B cell (primary cell): ENCODE data around the gene TK2. TPM values are rescaled to one million over a fixed set of nuclear protein-coding genes. Genes with fewer than 3 reads are reported as not detected.

Experiments used
- ATAC-seq: fragments of 200-7000 bp; cut with Tn5 transposase; one replicate; pipeline ENCODE4 v1.10.0; 2021; ENCODE audit warnings: low read depth, mild to moderate bottlenecking, moderate number of reproducible peaks, moderate library complexity
- CTCF ChIA-PET: fragments of 350-600 bp; sonication (Branson Sonifier 250); formaldehyde crosslinking; loops from one replicate; lab custom pipeline; 2021; ENCODE audit warnings: antibody characterized with exemption, inconsistent platforms; lab: Charles Lee
- POLR2A ChIA-PET: fragments of 350-600 bp; sonication (Branson Sonifier 250); formaldehyde crosslinking; loops from one replicate; lab custom pipeline; 2021; ENCODE audit warnings: antibody characterized with exemption; lab: Charles Lee
- DNase-seq: peaks from one replicate; pipeline ENCODE4 v3.0.0; 2013
- H2AFZ ChIP-seq: 2 replicates; pipeline ENCODE4 v1.6.1; 2012; ENCODE audit warnings: mild to moderate bottlenecking, low read depth, low read length; ENCODE audit not compliant: insufficient read depth, poor library complexity, severe bottlenecking
- H3K27ac ChIP-seq, 2 donors: 1 replicate in 1 of 2; 2 replicates in 1 of 2; pipeline ENCODE4 v1.5.1; 2012 to 2013; ENCODE audit warnings: low read length in 2 of 2, mild to moderate bottlenecking in 2 of 2, moderate library complexity in 1 of 2
- H3K27me3 ChIP-seq, 4 experiments: fragments of 200-600 bp in 1 of 4; sonication (generic) in 1 of 4; replicated peaks in 1 of 4; 1 replicate in 2 of 4; 2 replicates in 2 of 4; pipeline versions ENCODE4 v1.6.1 to v1.7.0; 2013 to 2016; ENCODE audit warnings: low read length in 3 of 4, mild to moderate bottlenecking in 2 of 4, mixed read lengths in 1 of 4, moderate library complexity in 1 of 4; ENCODE audit not compliant: insufficient read depth in 4 of 4, control insufficient read depth in 3 of 4; ENCODE audit errors: control extremely low read depth in 1 of 4
- H3K36me3 ChIP-seq, 2 experiments: replicated peaks in 1 of 2; 1 replicate in 1 of 2; 2 replicates in 1 of 2; pipeline versions ENCODE4 v1.6.1 to v1.7.1; 2013; ENCODE audit warnings: low read length in 1 of 2; ENCODE audit not compliant: insufficient read depth in 2 of 2, control insufficient read depth in 1 of 2; ENCODE audit errors: control extremely low read depth in 1 of 2, extremely low read depth in 1 of 2
- H3K4me1 ChIP-seq, 2 donors: fragments of 200-600 bp in 1 of 2; sonication (generic) in 1 of 2; 1 replicate in 1 of 2; 2 replicates in 1 of 2; pipeline versions ENCODE4 v1.5.1 to v1.6.1; 2013 to 2017; ENCODE audit warnings: low read length in 2 of 2; ENCODE audit not compliant: control insufficient read depth in 2 of 2, insufficient read depth in 2 of 2
- H3K4me2 ChIP-seq: replicated peaks from 2 replicates; pipeline ENCODE3; 2012; ENCODE audit warnings: mild to moderate bottlenecking, low read depth, low read length; ENCODE audit not compliant: poor library complexity, severe bottlenecking
- H3K4me3 ChIP-seq, 5 experiments: fragments of 200-600 bp in 1 of 5; sonication (generic) in 1 of 5; 1 replicate in 3 of 5; 2 replicates in 2 of 5; pipeline versions ENCODE4 v1.5.1 to v1.7.0; 2011 to 2016; ENCODE audit warnings: low read length in 4 of 5, mild to moderate bottlenecking in 4 of 5, low read depth in 2 of 5, control low read depth in 1 of 5, moderate library complexity in 1 of 5; ENCODE audit not compliant: insufficient read depth in 1 of 5; ENCODE audit errors: control extremely low read depth in 1 of 5, extremely low read depth in 1 of 5
- H3K79me2 ChIP-seq: fragments of 200-600 bp; sonication (generic); one replicate; pipeline ENCODE4 v1.6.0; 2016; ENCODE audit warnings: low read length; ENCODE audit not compliant: control insufficient read depth, insufficient read depth
- H3K9ac ChIP-seq: fragments of 200-600 bp; sonication (generic); 2 replicates; pipeline ENCODE4 v1.6.1; 2017; ENCODE audit warnings: mild to moderate bottlenecking, low read length, moderate library complexity
- H3K9me3 ChIP-seq, 3 donors: one replicate each; pipeline versions ENCODE4 v1.6.1 to v1.7.1; 2013; ENCODE audit warnings: low read length in 2 of 3; ENCODE audit not compliant: control insufficient read depth in 2 of 3, insufficient read depth in 1 of 3; ENCODE audit errors: control extremely low read depth in 1 of 3
- H4K20me1 ChIP-seq: 2 replicates; pipeline ENCODE4 v1.6.0; 2012; ENCODE audit warnings: mild to moderate bottlenecking, low read length; ENCODE audit not compliant: insufficient read depth, control insufficient read depth, poor library complexity, severe bottlenecking
- H3K27ac Mint-ChIP-seq: one replicate; pipeline ENCODE4 v1.8.0; 2021; ENCODE audit warnings: mixed read lengths
- H3K27me3 Mint-ChIP-seq: one replicate; pipeline ENCODE4 v1.8.0; 2021; ENCODE audit warnings: mixed read lengths
- H3K4me1 Mint-ChIP-seq: one replicate; pipeline ENCODE4 v1.8.0; 2021; ENCODE audit warnings: mixed read lengths
- H3K4me3 Mint-ChIP-seq: one replicate; pipeline ENCODE4 v1.8.0; 2021; ENCODE audit warnings: mixed read lengths
- H3K9me3 Mint-ChIP-seq: one replicate; pipeline ENCODE4 v1.8.0; 2022; ENCODE audit warnings: mixed read lengths; ENCODE audit not compliant: insufficient read depth
- EZH2 ChIP-seq: IDR thresholded peaks from 2 replicates; pipeline ENCODE4 v1.6.1; 2012; ENCODE audit warnings: borderline replicate concordance, low read depth, mild to moderate bottlenecking, moderate library complexity, low read length; ENCODE audit not compliant: insufficient read depth, poor library complexity, severe bottlenecking
- WGBS: methylation state at CpG from one replicate; pipeline ENCODE4 v1.1.5; 2013; ENCODE audit warnings: missing lambda C conversion rate; ENCODE audit not compliant: insufficient coverage; 5-methylcytosine and 5-hydroxymethylcytosine counted together
- intact Hi-C: fragments of 100-400 bp; cut with micrococcal nuclease; formaldehyde crosslinking; loops from one replicate; pipeline ENCODE4 v1.10.0; 2022
- polyA plus RNA-seq: library from polyadenylated mRNA; depleted of rRNA; stranded (reverse); fragments of >200 nt; gene quantifications from 2 replicates; pipeline ENCODE4 v1.2.3, GENCODE V29; 2012
- total RNA-seq, 2 donors: library from RNA; stranded (reverse); fragments of 120-200 nt in 1 of 2; gene quantifications; 1 replicate in 1 of 2; 2 replicates in 1 of 2; pipeline versions ENCODE4 v1.2.3 to v1.2.4, GENCODE V29; 2013 to 2022
- TF ChIP-seq, protein P1 (sequence below): fragments of 200-600 bp; IDR thresholded peaks from one replicate; pipeline ENCODE4 v1.8.0; 2022; ENCODE audit warnings: antibody characterized with exemption, mild to moderate bottlenecking

TK2 gene
- total and polyA plus RNA-seq, 2 donors (not counting 1 experiment from before 2014, with no cell fraction given) = 2.9 to 9.7 TPM

DNA sequence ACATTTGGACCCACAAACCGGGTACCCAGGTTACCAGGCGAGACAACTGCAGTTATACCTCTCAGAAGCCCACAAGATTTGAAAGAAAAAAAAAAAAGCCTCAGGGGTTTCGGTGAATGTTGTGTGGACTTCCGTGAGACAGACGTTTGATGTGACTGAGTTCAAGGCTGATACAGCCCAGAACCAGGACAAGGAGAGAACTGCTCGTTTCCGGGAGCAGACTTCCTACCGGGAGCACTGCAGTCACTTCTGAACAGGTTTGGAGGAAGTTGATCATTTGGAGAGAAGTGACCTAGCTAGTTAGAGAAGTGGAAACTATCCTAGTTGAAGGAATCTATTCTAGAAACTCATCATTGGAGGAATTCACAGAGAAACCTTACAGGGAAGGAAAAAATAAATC lies 3.3 kb upstream of the TK2 start:
- no peaks in the 10 kb centered on the region for H3K9me3 ChIP-seq
- Mint-ChIP-seq H3K27me3 (no peaks in the 10 kb centered on the region), H3K27ac (peak overlapping the region; percentile 77), H3K4me1 (peaks cover 74% of the 10 kb centered on the region), H3K4me3 (peak overlapping the region; percentile 95), H3K9me3 (no peaks in the 10 kb centered on the region)
- TF ChIP-seq, protein P1, sequence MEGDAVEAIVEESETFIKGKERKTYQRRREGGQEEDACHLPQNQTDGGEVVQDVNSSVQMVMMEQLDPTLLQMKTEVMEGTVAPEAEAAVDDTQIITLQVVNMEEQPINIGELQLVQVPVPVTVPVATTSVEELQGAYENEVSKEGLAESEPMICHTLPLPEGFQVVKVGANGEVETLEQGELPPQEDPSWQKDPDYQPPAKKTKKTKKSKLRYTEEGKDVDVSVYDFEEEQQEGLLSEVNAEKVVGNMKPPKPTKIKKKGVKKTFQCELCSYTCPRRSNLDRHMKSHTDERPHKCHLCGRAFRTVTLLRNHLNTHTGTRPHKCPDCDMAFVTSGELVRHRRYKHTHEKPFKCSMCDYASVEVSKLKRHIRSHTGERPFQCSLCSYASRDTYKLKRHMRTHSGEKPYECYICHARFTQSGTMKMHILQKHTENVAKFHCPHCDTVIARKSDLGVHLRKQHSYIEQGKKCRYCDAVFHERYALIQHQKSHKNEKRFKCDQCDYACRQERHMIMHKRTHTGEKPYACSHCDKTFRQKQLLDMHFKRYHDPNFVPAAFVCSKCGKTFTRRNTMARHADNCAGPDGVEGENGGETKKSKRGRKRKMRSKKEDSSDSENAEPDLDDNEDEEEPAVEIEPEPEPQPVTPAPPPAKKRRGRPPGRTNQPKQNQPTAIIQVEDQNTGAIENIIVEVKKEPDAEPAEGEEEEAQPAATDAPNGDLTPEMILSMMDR = no peak
- TF ChIP-seq EZH2 = no peak
- POLR2A ChIA-PET = interaction anchor here (0.8 to 2.1 kb wide), 5 partner anchors 9 to 71 kb away, joined by 3 to 9 read pairs (median 4); partner anchors contain the start of gene CMTM3
- H4K20me1 ChIP-seq = peaks cover 8% of the 10 kb centered on the region
- intact Hi-C loops = loop anchor here (2.0 kb wide), 1 partner anchor 70 kb away; no protein-coding TSS in a partner anchor
- ATAC-seq (no peak), DNase-seq (no peak)
- H3K79me2 ChIP-seq = peaks cover 43% of the 10 kb centered on the region
- H3K9ac ChIP-seq = peak overlapping the region; percentile 74
- no peaks in the 10 kb centered on the region for H3K27me3 ChIP-seq
- H3K4me1 ChIP-seq = peaks cover 46 to 53% of the 10 kb centered on the region in 2 donors
- CTCF ChIA-PET = interaction anchor here (0.8 to 6.6 kb wide), 15 partner anchors 9 to 76 kb away, joined by 3 to 46 read pairs (median 7); partner anchors contain the start of gene CMTM2
- peak overlapping the region; percentile 83 for H3K4me2 ChIP-seq
- peaks cover 3 to 7% of the 10 kb centered on the region in 2 experiments for H3K36me3 ChIP-seq
- H2AFZ ChIP-seq = peak overlapping the region; percentile 89
- H3K4me3 ChIP-seq = peak overlapping the region; percentile 60 to 92 (median 71)
- 9% methylated on average over 6 of the region's 8 CpGs for WGBS
- H3K27ac ChIP-seq = no peak overlapping the region
